CD4-positive, alpha-beta T cell treated with Interferon alpha-2 for 1 hour (primary cell): ENCODE measurements around the gene SH3PXD2A.
A peak's percentile ranks its signal among the peaks of the same experiment; 100 is the strongest.

Source experiments
- DNase-seq, 2 donors: peaks; one replicate each; pipeline ENCODE4 v3.0.0-alpha.2; 2020 to 2022

The SH3PXD2A gene

DNA sequence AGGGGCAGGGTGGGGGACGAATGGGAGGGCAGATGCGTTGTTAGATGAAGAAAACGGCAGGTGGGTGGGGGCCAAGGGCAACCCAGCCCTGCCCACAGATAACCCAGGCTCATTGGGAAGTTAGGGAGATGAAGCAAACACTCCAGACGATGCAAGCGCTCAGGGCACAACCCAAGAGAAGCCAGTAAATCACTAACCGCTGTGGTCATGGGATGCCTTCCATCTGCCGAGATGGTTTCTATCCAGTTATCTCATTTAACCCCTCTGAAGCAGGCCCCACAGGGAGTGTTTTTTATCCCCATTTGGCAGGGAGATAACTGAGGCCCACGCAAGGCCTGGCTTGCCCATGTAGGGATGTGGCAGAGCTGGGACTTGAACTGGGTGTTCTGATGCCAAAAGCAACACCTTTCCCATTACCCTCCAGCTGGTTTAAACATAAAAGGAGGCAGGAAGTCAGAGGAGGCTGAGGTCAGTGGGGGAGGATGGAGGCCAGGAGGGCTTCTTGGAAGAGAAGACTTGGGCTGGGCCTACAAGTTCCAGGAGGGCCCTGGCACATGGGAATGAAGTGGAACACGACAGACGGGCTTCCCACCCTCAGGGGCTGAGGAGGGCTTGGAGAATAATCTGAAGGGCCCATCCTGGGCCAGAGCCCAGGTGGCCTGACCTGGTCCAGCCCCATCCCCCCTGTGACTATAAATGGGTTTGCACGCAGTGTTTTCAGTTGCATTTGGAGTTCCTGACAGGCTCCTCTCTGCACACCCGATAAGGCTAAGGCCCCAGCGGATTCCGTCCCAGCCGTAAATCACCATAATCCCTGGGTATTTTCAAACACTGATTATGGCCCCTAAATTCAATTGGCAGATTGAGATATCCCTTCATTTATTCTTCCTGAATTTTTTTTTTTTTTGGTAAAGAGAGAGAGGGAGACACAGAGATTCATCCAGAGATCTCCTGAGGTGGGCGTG is 281.0 kb downstream of the SH3PXD2A start:
- DNase-seq: no peak

DNA sequence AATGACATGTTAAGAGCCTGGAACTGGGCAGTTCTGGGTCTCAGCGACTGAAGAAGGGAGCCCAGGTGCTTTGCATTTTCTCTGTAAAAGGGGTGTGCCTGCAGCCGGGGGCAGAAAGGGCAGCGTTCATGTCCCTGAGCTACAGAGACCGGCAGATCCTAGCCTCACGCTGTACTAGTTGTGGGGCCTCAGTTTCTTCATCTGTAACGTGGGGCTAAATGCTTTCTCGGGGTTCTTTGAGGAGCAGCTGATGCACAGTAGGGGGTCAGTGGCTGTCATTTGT is 282.2 kb downstream of the SH3PXD2A start:
- no peak for DNase-seq

DNA sequence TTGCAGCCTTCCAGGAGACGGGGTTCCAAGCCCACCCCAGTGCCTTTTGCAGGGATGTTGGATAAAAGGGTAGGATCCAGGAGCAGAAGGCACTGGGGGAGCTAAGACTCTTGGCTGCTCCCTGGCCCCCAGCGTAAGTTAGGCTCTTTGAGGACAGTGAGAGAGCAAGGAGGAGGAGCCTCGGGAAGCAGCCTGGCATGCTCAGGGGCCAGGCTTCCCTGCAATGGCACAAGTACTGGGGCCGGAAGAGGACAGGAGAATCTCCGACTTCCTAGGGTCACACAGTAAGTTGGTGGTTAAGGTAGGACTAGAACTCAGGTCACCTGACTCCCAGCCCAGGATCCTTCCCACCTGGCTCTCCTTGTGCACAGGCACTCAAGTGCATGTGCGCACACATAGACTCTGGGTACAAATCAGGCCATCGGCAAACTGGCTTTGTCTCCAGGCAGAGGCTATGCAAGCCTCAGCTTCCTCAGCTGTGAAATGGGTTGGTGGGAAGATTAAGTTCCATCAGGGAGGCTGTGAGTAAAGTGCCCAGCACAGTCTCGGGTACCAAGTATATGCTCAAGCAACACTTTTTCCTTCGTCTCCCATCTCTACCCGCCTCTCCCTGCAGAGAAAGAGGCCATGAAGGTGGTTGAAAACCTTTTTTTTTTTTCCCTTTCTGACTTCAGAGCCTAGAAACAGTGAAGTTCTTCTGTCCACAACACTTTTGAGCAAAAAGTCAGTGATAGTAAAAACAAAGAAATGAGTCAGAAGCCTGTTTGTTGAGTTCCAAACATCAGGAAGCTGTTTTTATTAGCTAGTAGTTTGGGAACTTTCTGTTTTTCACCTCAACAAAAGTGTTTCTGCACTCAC is 282.8 kb downstream of the SH3PXD2A start:
- DNase-seq: no peak

DNA sequence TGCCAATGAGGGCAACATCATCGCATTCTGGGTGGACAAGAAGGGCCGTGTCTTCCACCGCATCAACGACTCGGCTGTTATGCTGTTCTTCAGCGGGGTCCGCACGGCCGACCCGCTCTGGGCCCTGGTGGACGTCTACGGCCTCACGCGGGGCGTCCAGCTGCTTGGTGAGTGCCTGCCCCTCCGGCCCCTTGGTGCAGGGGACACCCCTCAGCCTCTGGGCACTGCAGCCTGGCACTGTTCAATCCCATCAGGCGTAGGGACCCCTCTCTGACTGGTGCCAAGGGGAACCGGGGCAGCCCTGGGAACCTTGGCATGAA is 283.8 kb downstream of the SH3PXD2A start:
- no peak for DNase-seq

DNA sequence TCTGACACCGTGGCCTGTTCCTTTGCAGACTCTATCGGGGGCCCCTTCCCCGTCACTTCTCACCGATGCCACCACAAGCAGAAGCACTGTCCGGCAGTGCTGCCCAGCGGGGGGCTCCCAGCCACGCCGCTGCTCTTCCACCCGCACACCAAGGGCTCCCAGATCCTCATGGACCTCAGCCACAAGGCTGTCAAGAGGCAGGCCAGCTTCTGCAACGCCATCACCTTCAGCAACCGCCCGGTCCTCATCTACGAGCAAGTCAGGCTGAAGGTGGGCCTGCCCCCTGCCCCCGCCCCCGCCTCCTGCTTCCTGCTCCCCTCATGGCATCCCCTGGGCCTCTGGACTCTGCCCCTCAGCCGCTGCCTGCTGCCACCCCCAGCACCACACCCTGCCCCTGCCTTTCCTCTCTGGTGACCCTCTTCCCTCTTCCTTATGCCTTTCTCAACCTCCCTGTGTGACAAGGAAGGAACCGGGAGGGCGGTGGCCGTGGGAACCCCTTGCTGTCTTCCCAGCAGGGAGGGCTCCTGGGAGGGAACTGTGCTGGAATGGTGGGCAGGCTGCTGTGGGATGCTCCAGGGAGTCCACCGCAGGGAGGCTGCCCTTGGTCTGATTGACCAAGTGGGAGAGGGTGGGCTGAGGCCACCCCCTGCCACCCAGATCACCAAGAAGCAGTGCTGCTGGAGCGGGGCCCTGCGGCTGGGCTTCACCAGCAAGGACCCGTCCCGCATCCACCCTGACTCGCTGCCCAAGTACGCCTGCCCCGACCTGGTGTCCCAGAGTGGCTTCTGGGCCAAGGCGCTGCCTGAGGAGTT is 284.3 kb downstream of the SH3PXD2A start:
- no peak for DNase-seq

DNA sequence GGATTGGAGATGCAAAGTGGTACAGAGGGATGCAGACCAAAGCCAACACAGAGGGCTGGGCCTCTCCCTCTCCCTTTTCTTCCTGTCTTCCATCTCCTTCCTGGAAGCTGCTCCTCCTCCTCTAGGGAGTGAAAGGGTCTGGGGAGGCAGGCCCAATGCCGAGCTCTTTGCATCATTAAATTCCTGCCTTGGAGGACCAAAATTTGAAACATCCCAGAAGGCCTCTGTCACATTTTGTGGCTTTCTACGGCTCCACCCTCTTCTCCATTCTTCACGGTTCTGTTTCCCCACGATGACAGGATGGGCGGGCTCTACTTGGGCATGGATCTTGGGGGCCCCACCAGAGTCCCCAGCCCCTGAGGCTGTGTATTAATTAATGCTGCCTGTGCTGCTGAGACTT is 285.5 kb downstream of the SH3PXD2A start:
- no peak for DNase-seq

DNA sequence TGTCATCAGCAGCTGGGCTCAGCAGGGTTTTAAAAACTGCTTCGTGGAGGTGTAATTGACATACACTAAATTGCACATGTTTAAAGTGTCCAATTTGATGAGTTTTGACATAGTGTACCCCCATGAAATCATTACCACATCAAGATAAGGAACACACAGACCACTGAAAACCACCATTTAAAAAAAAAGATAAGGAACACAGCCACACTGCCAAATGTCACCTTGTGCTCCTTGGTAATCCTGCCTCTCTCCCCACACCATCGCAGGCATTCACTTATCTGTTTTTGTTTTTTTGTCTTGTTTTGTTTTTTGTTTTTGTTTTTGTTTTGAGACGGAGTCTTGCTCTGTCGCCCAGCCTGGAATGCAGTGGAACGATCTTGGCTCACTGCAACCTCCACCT is 286.9 kb downstream of the SH3PXD2A start:
- DNase-seq: no peak

DNA sequence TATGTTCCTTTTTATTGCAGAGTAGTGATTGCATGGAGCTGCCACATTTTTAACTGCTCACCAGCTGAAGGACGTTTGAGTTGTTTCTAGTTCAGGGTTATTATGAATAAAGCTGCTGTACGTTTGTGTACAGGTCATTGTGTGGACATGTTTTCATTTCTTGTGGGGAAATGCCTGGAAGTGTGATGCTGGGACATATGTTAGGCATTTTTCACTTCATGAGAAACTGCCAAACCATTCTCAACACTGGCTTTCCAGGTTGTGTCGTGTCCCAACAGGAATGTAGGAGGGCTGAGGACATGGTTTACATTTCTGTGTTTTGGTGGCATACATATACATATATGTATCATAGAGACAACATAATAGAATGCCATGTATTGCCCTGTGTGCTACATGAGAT is 288.8 kb downstream of the SH3PXD2A start:
- no peak for DNase-seq

DNA sequence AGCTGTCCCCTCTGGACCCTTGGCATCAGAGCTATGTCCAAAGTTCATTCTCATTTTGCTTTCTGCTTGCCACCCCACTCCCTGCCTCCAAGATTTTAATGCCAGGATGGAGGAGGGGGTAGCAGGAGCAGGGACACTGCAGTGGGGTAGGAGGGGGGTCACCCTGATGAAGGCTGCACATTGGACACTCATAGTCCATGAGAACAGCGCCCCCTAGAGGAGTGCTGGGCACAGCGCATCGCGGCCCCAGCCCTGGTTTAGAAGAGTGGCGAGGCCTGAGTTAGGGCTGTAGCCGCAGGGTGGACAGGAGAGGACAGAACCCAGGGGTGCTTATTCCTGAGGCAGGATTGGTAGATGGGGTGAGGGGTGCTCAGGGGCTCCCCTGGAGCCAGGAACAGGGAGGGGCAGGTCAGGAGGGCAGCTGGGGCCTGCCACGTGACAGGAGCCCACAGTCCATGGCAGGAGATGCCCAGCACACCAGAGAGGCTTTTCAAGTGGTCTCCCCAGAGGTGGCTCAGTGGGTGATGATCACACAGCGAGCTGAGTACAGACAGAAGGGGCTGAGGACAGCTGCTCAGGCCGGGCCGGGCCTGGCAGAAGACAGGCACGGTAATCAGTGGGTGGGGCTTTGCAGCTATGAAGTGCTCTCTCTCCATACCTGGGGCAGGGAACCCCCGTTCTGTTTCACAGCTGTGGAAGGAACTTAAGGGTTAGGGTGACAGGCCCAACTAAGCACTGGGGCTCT is 290.4 kb downstream of the SH3PXD2A start:
- DNase-seq: no peak

DNA sequence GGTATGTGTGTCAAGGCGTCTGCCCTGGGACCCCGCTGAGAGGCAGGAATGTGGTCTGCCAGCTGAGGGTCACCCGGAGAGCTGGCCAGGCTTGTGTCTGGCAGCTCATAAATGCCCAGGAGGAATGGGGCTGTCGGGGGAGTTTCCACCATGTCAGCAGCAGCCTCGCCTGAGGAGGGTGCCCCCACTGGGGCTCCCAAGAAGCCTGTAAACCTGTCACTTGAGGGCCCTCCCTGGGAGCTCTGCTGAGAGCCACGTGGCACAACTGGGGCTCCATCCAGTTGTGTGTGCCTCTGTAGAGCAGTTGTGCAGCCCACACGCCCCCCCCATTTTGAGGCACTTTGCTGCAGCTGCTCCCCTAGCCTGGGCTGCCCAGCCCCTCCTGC is 291.3 kb downstream of the SH3PXD2A start:
- no peak for DNase-seq

DNA sequence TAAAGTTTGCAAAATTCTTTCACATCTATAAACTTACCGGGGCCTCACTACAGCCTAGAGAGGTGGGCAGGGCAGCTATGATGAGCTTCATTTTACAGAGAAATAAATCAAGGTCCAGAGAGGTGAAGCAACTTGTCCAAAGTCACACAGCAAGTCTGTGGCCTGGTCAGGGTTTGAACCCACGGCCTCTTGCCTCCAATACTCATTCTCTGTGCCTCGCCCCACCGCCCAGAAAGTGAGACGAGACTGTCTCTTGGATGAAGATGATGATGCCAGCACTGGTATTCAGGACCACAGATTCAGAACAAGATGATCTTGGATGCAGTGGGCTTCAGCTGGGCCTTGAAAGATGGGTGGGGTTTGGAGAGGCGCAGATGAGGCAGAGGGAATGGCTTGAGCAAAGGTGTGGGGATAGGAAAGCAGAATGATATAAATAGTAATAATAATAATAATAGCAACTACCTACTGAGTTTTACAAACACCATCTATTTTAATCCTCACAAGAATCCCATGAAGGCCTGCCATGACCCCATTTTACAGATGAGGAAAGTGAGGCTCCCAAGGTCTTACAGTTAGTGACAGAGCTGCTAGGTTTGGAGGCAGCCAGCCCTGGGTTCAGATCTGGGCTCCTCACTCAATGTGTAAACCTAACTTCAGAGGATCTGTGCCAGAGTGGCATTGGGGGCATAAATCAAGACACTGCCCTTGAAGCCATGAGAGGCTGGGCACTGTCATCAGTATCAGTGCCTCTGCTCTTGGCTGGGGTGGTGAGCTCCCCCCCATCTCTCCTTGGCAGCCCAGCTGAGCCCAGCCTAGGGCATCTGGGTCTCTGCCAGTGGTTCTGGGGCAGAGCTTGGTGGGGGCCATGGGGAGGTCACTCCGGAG is 291.9 kb downstream of the SH3PXD2A start:
- DNase-seq: no peak

DNA sequence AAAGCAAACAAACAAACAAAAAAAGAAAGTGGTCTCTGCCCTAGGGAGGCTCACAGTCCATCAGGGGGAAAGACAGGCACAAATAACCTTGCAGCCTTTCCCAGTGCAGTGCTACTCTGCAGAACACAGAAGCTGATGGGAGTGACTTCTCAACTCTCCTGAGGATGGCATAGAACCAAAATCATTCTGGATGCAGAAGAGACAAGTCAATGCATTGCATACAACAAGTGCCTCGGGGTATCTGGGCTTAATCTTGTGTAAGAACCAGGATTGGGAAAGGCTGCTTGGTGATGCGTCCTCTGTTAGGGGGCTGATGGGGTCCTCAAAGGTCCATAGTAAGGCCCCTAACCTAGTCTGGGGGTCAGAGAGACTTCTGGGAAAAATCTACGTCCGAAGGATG is 293.0 kb downstream of the SH3PXD2A start:
- DNase-seq: no peak

DNA sequence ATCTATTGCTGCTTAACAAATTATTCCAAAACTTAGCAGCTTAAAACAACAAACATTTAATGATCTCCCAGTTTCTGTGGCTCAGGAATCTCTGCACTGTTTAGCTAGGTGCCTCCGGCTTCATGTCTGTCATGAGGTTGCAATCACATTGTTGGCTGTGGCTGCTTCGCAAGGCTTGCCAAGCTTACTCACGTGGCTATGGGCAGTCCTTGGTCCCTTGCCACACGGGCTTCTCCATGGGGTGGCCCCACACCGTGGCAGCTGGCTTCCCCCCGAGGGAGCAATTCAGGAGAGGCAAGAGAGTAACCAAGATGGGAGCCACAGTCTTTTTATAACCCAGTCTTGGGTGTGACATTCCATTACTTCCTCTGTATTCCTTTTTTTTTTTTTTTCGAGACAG is 294.5 kb downstream of the SH3PXD2A start:
- no peak for DNase-seq

DNA sequence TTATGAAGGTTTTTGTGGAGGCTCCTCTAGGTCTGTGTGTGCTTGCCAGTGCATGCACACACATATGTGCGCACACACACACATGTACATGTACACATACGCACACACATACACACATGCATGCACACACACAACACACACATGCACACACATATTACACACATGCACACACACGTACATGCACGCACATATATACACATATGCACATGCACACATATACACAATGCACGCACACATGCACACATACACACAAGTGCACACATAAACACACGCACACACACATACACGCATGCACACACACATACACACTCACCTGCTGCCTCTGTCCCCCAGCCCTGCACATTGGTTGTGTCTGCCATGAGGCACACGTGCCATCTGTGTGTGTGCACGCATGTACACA is 295.6 kb downstream of the SH3PXD2A start:
- DNase-seq: no peak

DNA sequence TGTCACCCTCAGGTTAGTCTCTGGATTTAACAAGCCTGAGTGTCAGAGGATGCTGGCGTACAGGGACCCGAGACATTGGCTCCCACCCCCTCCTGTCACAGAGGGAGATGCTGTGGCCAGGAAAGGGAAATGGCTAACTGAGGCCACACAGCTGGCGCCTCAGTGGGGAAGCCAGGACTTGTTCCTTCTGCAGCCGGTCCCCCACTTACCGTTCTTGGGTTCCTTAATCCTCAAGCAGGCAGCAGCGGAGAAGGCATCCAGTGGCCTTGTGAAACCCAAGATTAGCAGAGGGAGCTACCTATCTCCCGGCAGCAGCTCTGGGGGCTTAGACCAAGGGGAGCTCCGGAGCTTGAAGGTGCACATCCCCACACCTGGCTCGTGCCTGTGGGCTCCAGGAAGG is 296.5 kb downstream of the SH3PXD2A start:
- DNase-seq: no peak

DNA sequence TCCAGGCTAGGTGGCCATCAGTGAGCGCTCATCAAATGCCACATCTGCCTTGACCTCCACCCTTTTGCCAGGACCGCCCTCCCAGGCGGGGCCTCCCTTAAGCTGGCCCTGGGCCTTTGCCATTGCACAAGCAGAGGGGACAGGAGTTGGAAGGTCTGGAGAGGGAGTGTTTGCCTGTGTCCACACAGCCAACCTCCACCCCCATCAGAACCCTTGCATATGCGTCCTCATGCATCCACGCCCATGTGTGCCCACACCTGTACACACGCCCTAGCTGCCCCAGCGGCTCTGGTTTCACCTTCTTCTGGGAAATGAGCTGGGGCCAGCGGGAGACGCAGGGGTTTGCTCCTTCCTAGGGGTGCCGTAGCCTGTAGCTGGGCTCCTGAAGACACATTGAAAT is 297.9 kb downstream of the SH3PXD2A start:
- no peak for DNase-seq

DNA sequence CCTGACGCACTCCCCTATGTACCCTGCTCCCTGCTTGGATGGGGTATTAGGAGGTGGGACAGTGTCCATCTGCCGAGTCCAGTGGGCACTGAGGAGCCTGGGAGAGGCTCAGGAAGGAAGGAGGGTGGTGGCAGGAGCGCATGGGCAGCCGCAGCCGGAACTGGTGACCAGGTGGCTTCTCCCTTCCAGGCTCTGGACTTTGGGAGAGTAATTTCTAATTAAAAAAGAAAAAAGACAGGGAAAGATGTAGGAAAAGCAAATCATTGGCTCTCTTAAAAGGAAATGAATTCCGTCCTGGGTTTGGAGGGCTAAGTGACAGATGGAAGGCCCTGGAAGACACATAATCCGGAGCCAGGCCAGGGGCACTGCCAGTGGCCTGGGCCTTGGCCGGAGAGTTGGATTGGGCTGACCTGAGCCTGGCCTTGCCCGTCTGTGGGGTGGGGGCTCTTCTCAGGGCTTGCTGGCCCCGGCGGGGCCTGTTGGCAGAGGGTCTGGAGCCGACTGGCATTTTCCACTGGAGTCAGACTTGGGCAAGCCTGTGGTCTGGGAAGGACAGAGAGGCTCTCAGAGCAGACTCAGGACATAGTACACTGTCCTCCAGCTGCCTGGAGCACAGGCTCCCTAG is 298.9 kb downstream of the SH3PXD2A start:
- DNase-seq: no peak

DNA sequence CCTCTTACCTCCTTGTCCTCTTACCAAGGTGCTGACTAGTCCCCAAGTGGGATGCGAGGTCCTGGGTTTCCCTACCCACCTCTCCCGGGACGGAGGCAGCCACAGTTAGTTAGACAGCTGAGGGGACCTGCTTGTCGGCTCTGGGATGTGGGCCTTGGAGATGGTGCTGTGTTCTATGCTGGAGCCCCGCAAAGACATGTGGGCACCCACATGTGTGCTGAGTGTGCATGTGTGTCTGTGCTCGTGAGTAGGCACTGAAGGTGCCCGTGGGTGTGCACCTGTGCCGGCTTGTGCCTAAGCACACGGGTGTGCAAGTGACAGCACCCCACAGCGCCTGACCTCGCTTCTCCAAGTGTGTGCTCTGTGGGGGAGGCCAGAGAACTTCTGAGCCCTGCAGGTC is 299.7 kb downstream of the SH3PXD2A start:
- DNase-seq: no peak

DNA sequence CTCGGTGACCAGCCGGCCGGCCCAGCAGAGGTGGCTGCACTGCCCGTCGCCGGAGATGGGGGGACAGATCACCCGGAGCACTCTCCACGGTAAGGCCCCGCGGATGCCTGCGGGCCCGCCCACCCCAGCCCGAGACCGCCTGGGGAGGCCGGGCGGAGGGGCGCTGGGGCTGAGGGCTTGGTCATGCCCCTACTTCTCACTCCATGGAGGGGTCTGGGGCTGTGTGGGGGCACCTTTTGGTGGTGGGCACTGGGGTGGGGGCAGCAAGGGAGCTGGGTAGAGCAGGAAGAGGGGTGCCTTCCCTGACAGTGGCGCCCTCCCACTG is 300.1 kb downstream of the SH3PXD2A start:
- DNase-seq: no peak

DNA sequence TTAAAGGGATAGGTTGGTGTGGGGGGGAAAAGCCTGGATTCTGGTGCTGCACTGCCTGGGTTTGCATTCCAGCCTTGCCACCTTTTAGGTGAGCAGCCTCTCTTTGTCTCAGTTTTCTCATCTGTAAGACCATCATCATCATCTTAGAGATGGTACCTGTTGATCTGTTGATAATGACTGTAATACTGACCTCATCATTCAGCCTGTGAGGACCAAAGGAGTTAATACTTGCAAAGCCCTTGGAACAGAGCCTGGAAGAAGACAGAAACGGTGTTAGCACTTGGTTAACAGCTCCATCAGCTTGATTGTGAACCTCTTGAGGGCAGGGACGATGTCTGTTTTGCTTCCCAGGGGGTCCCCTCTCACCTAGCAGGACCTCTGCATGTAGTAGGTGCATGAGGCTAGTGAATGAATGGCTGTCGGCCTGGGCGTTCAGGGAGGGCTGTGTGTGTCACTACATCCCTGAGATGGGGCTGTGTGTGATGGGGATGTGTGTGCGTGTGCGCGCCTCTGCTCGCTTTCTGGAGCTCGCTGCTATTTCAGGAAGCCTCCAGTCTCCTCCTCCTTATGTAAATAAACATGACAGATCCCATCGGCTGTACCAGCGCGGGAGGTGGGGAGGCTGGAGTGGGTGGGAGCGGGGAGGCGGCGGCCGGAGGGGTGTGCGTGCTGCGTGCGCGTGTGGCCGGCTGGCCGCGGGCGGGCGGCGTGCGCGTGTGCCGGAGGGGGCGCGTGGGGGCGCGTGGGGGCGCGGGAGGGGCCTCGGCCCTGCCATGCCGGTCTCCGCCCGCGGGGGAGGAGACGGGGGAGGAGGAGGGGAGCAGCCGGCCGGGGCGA is 300.7 kb downstream of the SH3PXD2A start:
- DNase-seq: peak; percentile 13 to 27
